VCaP (cell line): ENCODE data around the gene ADAMTS5.

Source experiments
- H3K27ac ChIP-seq: fragments of 450-650 bp; 2 replicates; pipeline ENCODE4 v1.5.1; 2017
- TF ChIP-seq, protein P1 (sequence below): fragments of 450-650 bp; conservative IDR thresholded peaks from 2 replicates; pipeline ENCODE4 v1.5.1; 2017; ENCODE audit warnings: mild to moderate bottlenecking, moderate library complexity

Gene ADAMTS5

DNA sequence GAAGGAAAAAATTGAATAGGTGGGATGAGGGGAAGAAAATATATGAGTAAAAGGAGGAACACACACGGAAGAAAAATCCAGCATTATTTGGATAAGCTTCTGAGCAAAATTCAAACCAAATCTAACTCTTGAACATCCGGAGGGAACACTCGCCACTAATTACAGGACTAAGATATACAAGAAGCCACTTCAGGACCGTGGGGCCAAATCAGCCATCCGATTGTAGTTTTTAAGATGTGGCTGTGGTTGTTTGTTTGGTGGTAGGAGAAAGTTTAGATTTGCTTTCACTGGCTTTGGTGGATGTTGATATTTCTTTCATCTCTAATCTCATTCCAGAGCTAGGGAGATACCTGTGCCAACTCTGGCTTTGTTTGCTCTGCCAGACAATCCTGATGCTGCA is 78.0 kb downstream of the ADAMTS5 start:
- TF ChIP-seq, protein P1, sequence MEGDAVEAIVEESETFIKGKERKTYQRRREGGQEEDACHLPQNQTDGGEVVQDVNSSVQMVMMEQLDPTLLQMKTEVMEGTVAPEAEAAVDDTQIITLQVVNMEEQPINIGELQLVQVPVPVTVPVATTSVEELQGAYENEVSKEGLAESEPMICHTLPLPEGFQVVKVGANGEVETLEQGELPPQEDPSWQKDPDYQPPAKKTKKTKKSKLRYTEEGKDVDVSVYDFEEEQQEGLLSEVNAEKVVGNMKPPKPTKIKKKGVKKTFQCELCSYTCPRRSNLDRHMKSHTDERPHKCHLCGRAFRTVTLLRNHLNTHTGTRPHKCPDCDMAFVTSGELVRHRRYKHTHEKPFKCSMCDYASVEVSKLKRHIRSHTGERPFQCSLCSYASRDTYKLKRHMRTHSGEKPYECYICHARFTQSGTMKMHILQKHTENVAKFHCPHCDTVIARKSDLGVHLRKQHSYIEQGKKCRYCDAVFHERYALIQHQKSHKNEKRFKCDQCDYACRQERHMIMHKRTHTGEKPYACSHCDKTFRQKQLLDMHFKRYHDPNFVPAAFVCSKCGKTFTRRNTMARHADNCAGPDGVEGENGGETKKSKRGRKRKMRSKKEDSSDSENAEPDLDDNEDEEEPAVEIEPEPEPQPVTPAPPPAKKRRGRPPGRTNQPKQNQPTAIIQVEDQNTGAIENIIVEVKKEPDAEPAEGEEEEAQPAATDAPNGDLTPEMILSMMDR: no peak
- H3K27ac ChIP-seq: peak overlapping the region; percentile 58

DNA sequence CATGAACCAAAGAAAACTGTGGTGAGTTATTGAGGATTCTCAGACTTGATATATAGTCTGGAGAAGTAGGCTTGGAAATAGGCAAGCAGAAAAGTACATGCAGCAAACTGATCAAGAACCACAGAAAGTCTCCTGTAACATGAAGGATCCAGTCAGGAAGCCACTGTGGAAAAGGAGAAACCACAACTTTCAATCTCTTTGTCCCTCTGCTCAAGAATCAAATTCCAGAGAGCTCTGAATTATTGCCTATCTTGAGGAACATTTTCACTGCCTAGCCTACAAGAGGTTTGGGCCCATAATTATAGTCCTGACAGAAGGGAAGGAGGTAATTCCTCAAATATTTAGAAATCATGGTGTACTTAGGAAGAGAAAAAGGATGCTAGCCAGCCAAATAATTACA is 78.6 kb downstream of the ADAMTS5 start:
- peak overlapping the region; percentile 58 for H3K27ac ChIP-seq
- TF ChIP-seq, protein P1: no peak

DNA sequence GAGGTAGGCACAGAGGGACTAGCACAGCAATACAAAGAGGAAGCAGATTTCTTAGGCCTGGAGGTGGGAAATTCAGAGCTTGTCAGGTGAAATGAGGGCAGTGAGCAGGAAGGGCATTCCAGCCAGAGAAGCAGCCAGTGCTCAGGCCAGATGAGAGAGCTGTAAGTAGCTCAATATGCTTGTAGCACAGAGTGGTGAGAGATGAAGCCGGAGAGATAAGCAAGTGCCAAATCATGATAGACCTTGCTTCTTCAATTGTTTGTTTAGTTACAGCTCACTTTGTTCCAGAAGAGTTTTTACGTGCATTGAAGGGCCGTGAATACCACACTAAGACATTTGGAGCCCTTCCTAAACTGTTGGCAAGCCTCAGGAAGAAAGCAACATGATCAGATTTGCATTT is 79.6 kb downstream of the ADAMTS5 start:
- TF ChIP-seq, protein P1: no peak
- H3K27ac ChIP-seq: peak overlapping the region; percentile 58

DNA sequence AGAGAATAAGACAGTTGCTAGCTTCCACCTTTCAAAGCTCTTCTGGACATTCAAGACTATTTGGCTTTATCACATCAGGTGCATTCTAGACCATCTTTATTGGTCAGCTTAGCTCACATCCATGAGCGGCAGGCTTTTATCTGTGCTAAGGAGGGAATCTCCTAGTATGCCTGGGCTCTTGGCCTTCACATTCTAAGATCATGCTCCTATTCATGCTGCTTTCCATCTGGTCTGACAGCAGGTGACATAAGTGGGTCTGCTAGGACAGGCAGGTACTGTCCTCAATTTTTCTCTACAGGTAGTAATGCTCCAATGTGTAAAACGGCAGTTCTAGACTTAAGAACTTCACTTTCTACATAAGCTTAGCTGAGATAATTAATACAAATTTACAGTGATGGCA is 82.5 kb downstream of the ADAMTS5 start:
- H3K27ac ChIP-seq: no peak overlapping the region
- TF ChIP-seq, protein P1: no peak

DNA sequence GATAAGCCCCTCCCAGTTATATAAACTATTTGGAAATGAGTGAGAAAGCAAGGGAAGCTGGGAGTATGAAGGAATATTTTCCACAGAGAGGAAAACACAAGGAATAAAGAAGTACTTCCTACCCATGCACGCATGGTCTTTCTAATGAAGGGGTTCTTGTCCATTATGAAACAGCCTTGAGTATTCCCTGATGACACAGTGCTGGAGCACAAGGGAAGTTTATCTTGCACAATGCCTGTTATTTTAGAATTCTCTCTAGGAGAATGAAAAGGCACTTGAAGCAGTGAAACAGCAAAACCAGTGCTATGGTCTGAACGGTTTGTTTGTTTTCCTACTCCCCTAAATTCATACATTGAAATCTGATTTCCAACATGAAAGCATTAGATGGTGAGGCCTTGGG is 83.1 kb downstream of the ADAMTS5 start:
- no peak overlapping the region for H3K27ac ChIP-seq
- TF ChIP-seq, protein P1: no peak

DNA sequence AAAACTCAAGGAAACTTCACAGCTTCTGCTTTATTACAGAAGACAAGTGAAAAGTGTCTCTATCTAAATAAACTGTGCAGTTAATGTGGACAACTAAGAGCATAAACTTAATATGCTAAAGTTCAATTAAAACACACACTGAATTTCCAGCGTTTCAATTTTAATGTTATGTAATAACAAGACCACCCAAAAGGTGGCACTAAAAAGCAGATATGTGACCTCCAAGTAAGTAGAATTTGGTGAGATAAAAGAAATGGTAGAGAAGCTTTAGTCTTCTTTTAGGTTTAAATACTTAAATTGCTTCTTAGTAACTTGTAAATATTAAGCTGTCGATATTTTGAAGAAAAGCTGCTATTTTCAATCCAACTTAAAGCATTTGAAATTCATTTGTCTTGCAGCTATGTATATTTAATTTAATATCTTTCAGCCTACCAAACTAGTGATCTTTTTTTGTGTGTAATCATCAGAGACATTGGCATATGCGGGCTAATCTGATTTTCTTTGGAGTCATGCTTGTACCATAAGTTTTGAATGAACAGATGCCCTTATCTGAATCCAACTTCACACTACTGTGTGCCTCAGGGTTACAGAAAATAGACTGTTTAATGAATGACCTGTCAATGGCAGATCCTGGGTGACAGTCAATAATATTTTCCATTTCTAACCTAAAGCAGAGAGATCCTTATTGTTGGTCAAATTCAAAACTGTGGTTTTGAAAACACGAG is 85.2 kb downstream of the ADAMTS5 start:
- H3K27ac ChIP-seq: no peak overlapping the region
- TF ChIP-seq, protein P1: peak; percentile 77

DNA sequence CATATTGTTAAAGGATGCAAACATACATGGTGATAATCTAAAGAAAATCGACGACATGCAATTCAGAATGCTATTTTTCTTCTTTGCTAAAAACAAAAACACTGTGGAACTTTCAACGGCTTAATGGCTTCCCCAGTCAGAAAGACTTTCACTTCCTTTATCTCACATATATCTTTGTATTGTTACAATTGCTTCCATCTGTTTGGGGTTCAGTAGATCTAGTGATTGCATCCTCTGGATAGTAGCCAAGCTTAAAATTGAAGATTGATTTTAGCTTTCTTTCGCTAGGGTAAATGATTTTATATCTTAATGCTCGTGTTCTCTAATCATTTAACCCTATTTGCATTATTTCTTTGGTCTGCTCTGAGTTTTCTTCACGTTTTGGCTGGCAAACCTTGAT is 89.9 kb downstream of the ADAMTS5 start:
- H3K27ac ChIP-seq: no peak overlapping the region
- TF ChIP-seq, protein P1: no peak
